B cell (primary cell): ENCODE data around the gene KIAA0825. TPM values are rescaled to one million over a fixed set of nuclear protein-coding genes. Genes with fewer than 3 reads are reported as not detected.

Experiments
- ATAC-seq: fragments of 200-7000 bp; cut with Tn5 transposase; one replicate; pipeline ENCODE4 v1.10.0; 2021; ENCODE audit warnings: low read depth, mild to moderate bottlenecking, moderate number of reproducible peaks, moderate library complexity
- CTCF ChIA-PET: fragments of 350-600 bp; sonication (Branson Sonifier 250); formaldehyde crosslinking; loops from one replicate; lab custom pipeline; 2021; ENCODE audit warnings: antibody characterized with exemption, inconsistent platforms; lab: Charles Lee
- POLR2A ChIA-PET: fragments of 350-600 bp; sonication (Branson Sonifier 250); formaldehyde crosslinking; loops from one replicate; lab custom pipeline; 2021; ENCODE audit warnings: antibody characterized with exemption; lab: Charles Lee
- DNase-seq: peaks from one replicate; pipeline ENCODE4 v3.0.0; 2013
- H2AFZ ChIP-seq: 2 replicates; pipeline ENCODE4 v1.6.1; 2012; ENCODE audit warnings: mild to moderate bottlenecking, low read depth, low read length; ENCODE audit not compliant: insufficient read depth, poor library complexity, severe bottlenecking
- H3K27ac ChIP-seq, 2 donors: 1 replicate in 1 of 2; 2 replicates in 1 of 2; pipeline ENCODE4 v1.5.1; 2012 to 2013; ENCODE audit warnings: low read length in 2 of 2, mild to moderate bottlenecking in 2 of 2, moderate library complexity in 1 of 2
- H3K27me3 ChIP-seq, 4 experiments: fragments of 200-600 bp in 1 of 4; sonication (generic) in 1 of 4; replicated peaks in 1 of 4; 1 replicate in 2 of 4; 2 replicates in 2 of 4; pipeline versions ENCODE4 v1.6.1 to v1.7.0; 2013 to 2016; ENCODE audit warnings: low read length in 3 of 4, mild to moderate bottlenecking in 2 of 4, mixed read lengths in 1 of 4, moderate library complexity in 1 of 4; ENCODE audit not compliant: insufficient read depth in 4 of 4, control insufficient read depth in 3 of 4; ENCODE audit errors: control extremely low read depth in 1 of 4
- H3K36me3 ChIP-seq, 2 experiments: replicated peaks in 1 of 2; 1 replicate in 1 of 2; 2 replicates in 1 of 2; pipeline versions ENCODE4 v1.6.1 to v1.7.1; 2013; ENCODE audit warnings: low read length in 1 of 2; ENCODE audit not compliant: insufficient read depth in 2 of 2, control insufficient read depth in 1 of 2; ENCODE audit errors: control extremely low read depth in 1 of 2, extremely low read depth in 1 of 2
- H3K4me1 ChIP-seq, 2 donors: fragments of 200-600 bp in 1 of 2; sonication (generic) in 1 of 2; 1 replicate in 1 of 2; 2 replicates in 1 of 2; pipeline versions ENCODE4 v1.5.1 to v1.6.1; 2013 to 2017; ENCODE audit warnings: low read length in 2 of 2; ENCODE audit not compliant: control insufficient read depth in 2 of 2, insufficient read depth in 2 of 2
- H3K4me2 ChIP-seq: replicated peaks from 2 replicates; pipeline ENCODE3; 2012; ENCODE audit warnings: mild to moderate bottlenecking, low read depth, low read length; ENCODE audit not compliant: poor library complexity, severe bottlenecking
- H3K4me3 ChIP-seq, 5 experiments: fragments of 200-600 bp in 1 of 5; sonication (generic) in 1 of 5; 1 replicate in 3 of 5; 2 replicates in 2 of 5; pipeline versions ENCODE4 v1.5.1 to v1.7.0; 2011 to 2016; ENCODE audit warnings: low read length in 4 of 5, mild to moderate bottlenecking in 4 of 5, low read depth in 2 of 5, control low read depth in 1 of 5, moderate library complexity in 1 of 5; ENCODE audit not compliant: insufficient read depth in 1 of 5; ENCODE audit errors: control extremely low read depth in 1 of 5, extremely low read depth in 1 of 5
- H3K79me2 ChIP-seq: fragments of 200-600 bp; sonication (generic); one replicate; pipeline ENCODE4 v1.6.0; 2016; ENCODE audit warnings: low read length; ENCODE audit not compliant: control insufficient read depth, insufficient read depth
- H3K9ac ChIP-seq: fragments of 200-600 bp; sonication (generic); 2 replicates; pipeline ENCODE4 v1.6.1; 2017; ENCODE audit warnings: mild to moderate bottlenecking, low read length, moderate library complexity
- H3K9me3 ChIP-seq, 3 donors: one replicate each; pipeline versions ENCODE4 v1.6.1 to v1.7.1; 2013; ENCODE audit warnings: low read length in 2 of 3; ENCODE audit not compliant: control insufficient read depth in 2 of 3, insufficient read depth in 1 of 3; ENCODE audit errors: control extremely low read depth in 1 of 3
- H4K20me1 ChIP-seq: 2 replicates; pipeline ENCODE4 v1.6.0; 2012; ENCODE audit warnings: mild to moderate bottlenecking, low read length; ENCODE audit not compliant: insufficient read depth, control insufficient read depth, poor library complexity, severe bottlenecking
- H3K27ac Mint-ChIP-seq: one replicate; pipeline ENCODE4 v1.8.0; 2021; ENCODE audit warnings: mixed read lengths
- H3K27me3 Mint-ChIP-seq: one replicate; pipeline ENCODE4 v1.8.0; 2021; ENCODE audit warnings: mixed read lengths
- H3K4me1 Mint-ChIP-seq: one replicate; pipeline ENCODE4 v1.8.0; 2021; ENCODE audit warnings: mixed read lengths
- H3K4me3 Mint-ChIP-seq: one replicate; pipeline ENCODE4 v1.8.0; 2021; ENCODE audit warnings: mixed read lengths
- H3K9me3 Mint-ChIP-seq: one replicate; pipeline ENCODE4 v1.8.0; 2022; ENCODE audit warnings: mixed read lengths; ENCODE audit not compliant: insufficient read depth
- EZH2 ChIP-seq: IDR thresholded peaks from 2 replicates; pipeline ENCODE4 v1.6.1; 2012; ENCODE audit warnings: borderline replicate concordance, low read depth, mild to moderate bottlenecking, moderate library complexity, low read length; ENCODE audit not compliant: insufficient read depth, poor library complexity, severe bottlenecking
- WGBS: methylation state at CpG from one replicate; pipeline ENCODE4 v1.1.5; 2013; ENCODE audit warnings: missing lambda C conversion rate; ENCODE audit not compliant: insufficient coverage; 5-methylcytosine and 5-hydroxymethylcytosine counted together
- intact Hi-C: fragments of 100-400 bp; cut with micrococcal nuclease; formaldehyde crosslinking; loops from one replicate; pipeline ENCODE4 v1.10.0; 2022
- polyA plus RNA-seq: library from polyadenylated mRNA; depleted of rRNA; stranded (reverse); fragments of >200 nt; gene quantifications from 2 replicates; pipeline ENCODE4 v1.2.3, GENCODE V29; 2012
- total RNA-seq, 2 donors: library from RNA; stranded (reverse); fragments of 120-200 nt in 1 of 2; gene quantifications; 1 replicate in 1 of 2; 2 replicates in 1 of 2; pipeline versions ENCODE4 v1.2.3 to v1.2.4, GENCODE V29; 2013 to 2022
- TF ChIP-seq, protein P1 (sequence below): fragments of 200-600 bp; IDR thresholded peaks from one replicate; pipeline ENCODE4 v1.8.0; 2022; ENCODE audit warnings: antibody characterized with exemption, mild to moderate bottlenecking

KIAA0825 gene
- total and polyA plus RNA-seq, 2 donors (not counting 1 experiment from before 2014, with no cell fraction given) = 0.43 to 2.7 TPM

DNA sequence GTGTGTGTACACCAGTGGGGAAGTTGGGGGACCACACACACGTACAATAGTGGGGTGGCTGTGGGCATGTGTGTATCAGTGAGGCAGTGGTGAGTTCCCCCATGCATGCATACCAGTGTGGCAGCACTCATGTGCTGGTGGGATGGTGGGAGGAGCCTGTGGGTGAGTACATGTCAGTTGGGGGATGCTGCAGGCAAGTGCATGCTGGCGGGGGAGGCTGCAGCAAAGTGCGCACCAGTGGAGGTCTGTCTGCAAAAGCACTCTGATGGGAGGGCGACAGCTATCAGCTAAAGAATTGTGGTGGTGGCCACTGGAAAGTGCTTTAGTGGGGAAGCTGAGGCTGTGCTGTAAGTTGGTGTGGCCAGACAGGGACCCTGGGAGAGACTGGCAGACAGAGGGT is 418.8 kb downstream of the KIAA0825 start:
- Histone ChIP-seq H4K20me1 (no peaks in the 10 kb centered on the region), H3K36me3 (no peaks in the 10 kb centered on the region), H2AFZ (no peak overlapping the region), H3K9me3 (no peaks in the 10 kb centered on the region), H3K4me2 (no peak overlapping the region), H3K4me3 (no peak overlapping the region), H3K9ac (no peak overlapping the region), H3K4me1 (no peaks in the 10 kb centered on the region), H3K27ac (no peak overlapping the region), H3K27me3 (no peaks in the 10 kb centered on the region), H3K79me2 (no peaks in the 10 kb centered on the region)
- H3K9me3 Mint-ChIP-seq = no peaks in the 10 kb centered on the region
- CTCF ChIA-PET = no interaction called here
- peaks cover 10% of the 10 kb centered on the region for H3K27me3 Mint-ChIP-seq
- POLR2A ChIA-PET = no interaction called here
- H3K27ac Mint-ChIP-seq = no peak overlapping the region
- 96% methylated on average over 4 of the region's 4 CpGs for whole genome bisulfite sequencing
- no peaks in the 10 kb centered on the region for H3K4me1 Mint-ChIP-seq
- ATAC-seq = no peak
- peak; percentile 2 for DNase-seq
- no peak for TF ChIP-seq EZH2
- TF ChIP-seq, protein P1, sequence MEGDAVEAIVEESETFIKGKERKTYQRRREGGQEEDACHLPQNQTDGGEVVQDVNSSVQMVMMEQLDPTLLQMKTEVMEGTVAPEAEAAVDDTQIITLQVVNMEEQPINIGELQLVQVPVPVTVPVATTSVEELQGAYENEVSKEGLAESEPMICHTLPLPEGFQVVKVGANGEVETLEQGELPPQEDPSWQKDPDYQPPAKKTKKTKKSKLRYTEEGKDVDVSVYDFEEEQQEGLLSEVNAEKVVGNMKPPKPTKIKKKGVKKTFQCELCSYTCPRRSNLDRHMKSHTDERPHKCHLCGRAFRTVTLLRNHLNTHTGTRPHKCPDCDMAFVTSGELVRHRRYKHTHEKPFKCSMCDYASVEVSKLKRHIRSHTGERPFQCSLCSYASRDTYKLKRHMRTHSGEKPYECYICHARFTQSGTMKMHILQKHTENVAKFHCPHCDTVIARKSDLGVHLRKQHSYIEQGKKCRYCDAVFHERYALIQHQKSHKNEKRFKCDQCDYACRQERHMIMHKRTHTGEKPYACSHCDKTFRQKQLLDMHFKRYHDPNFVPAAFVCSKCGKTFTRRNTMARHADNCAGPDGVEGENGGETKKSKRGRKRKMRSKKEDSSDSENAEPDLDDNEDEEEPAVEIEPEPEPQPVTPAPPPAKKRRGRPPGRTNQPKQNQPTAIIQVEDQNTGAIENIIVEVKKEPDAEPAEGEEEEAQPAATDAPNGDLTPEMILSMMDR = no peak
- intact Hi-C loops = no loop called here
- H3K4me3 Mint-ChIP-seq = no peak overlapping the region

DNA sequence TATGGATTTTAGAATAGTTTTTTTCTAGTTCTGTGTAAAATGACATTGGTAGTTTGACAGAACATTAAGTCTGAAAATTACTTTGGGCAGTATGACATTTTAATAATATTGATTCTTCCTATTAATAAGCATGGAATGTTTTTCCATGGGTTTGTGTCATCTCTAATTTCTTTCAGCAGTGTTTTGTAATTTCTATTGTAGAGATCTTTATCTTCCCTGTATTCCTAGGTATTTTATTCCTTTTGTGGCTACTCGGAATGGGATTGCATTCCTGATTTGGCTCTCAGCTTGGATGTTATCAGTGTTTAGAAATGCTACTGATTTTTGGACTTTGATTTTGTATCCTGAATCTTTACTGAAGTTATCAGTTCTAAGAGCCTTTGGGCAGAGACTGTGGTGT is 420.4 kb downstream of the KIAA0825 start:
- no peak overlapping the region for H3K4me3 Mint-ChIP-seq
- CTCF ChIA-PET = no interaction called here

More for the DNA sequence above, 420.4 kb downstream of the KIAA0825 start:
- DNase-seq (no peak), ATAC-seq (no peak)
- POLR2A ChIA-PET = no interaction called here
- TF ChIP-seq, protein P1 = no peak
- no peak for TF ChIP-seq EZH2
- H3K27ac Mint-ChIP-seq = no peak overlapping the region
- no peaks in the 10 kb centered on the region for H3K9me3 Mint-ChIP-seq
- Histone ChIP-seq H3K27me3 (no peaks in the 10 kb centered on the region), H3K79me2 (no peaks in the 10 kb centered on the region), H3K4me2 (no peak overlapping the region), H3K9me3 (no peaks in the 10 kb centered on the region), H3K4me1 (no peaks in the 10 kb centered on the region), H4K20me1 (no peaks in the 10 kb centered on the region), H3K4me3 (no peak overlapping the region), H3K27ac (no peak overlapping the region), H3K36me3 (no peaks in the 10 kb centered on the region), H3K9ac (no peak overlapping the region), H2AFZ (no peak overlapping the region)
- H3K4me1 Mint-ChIP-seq = no peaks in the 10 kb centered on the region
- H3K27me3 Mint-ChIP-seq = peaks cover 12% of the 10 kb centered on the region
- no CpG with 5 or more reads among the region's 1 CpG for WGBS
- intact Hi-C loops = no loop called here
